ENCODE data around the gene CSNK1D.

Gene CSNK1D

DNA sequence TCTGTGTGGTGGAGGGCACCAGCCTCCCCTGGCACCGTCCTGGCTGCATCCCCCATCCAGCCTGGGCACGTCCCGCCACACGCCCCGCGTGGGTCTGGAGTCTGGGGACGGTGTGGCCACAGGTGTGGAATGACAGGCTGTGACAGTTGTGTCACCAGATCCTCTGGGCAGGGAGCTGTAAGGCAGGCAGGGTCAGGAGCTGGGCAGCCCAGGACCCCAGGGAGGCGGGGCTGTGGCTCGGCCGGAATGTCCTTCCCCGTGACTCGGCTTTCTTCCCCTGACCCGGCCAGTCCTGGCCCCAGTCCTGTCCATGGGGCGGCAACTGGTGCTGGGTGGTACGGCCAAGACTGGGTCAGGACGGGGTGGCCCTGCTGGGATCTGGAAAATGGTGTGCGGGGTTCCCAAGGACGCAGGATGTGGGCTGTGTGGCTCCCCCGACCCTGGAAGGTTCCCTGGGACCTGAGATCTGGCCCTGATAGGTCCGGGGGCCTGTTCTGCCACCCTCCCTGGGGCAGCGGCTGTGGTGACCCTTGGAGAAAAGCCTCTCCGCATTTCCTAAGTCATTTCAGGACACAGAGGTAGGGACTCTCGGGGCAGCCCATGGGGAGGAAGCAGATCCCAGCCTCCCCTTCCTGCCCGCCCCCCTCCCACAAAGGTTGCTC is 48.0 kb downstream of the CSNK1D start:
- H3K4me1 ChIP-seq (ENCODE audit: control insufficient read depth, insufficient read depth, low read length), result no peaks in the 10 kb centered on the region
- POLR2A ChIA-PET, result no interaction called here
- TF ChIP-seq ZNF600 (tag by site-specific recombination; IDR thresholded peaks at IDR 0.05) (0 out of 2 replicates have a peak, but pooled peaks have one; percentile 33), KLF7 (tag by site-specific recombination; IDR thresholded peaks at IDR 0.05; ENCODE audit: borderline replicate concordance) (no peak)
- H3K27ac ChIP-seq (ENCODE audit: extremely low read depth, low read depth, low read length), result no peak overlapping the region
- H3K4me3 ChIP-seq (ENCODE audit: low read depth, low read length), result no peak overlapping the region
- H3K9me3 ChIP-seq (ENCODE audit: control insufficient read depth, insufficient read depth, low read depth, low read length), result no peaks in the 10 kb centered on the region
- CTCF ChIA-PET, result interaction anchor here (0.6 kb wide), 1 partner anchor 540 kb away, joined by 3 read pairs; no protein-coding TSS in a partner anchor
- H3K36me3 ChIP-seq (ENCODE audit: control insufficient read depth in 2 of 2, insufficient read depth in 1 of 2, low read length in 2 of 2), result no peaks in the 10 kb centered on the region

DNA sequence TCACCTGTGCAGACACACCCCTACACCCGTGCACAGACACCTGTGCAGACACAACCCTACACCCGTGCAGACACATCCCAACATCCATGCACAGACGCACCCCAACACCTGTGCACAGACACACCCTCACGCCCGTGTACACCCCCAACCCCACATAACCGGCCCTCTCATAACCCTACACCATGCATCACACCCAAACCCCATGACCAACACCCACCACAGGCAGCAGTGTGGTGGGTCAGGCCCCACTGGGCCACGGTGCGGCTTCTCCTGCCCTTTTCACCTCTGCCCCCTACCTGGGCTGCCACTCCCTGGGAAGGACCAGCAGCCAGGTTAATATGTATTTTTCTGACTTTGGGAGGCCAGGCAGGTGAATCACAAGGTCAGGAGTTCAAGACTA is 48.8 kb downstream of the CSNK1D start:
- Histone ChIP-seq H3K4me1 (ENCODE audit: control insufficient read depth, insufficient read depth, low read length) (no peaks in the 10 kb centered on the region), H3K4me3 (ENCODE audit: low read depth, low read length) (no peak overlapping the region), H3K9me3 (ENCODE audit: control insufficient read depth, insufficient read depth, low read depth, low read length) (no peaks in the 10 kb centered on the region), H3K27ac (ENCODE audit: extremely low read depth, low read depth, low read length) (no peak overlapping the region), H3K36me3 (ENCODE audit: control insufficient read depth in 2 of 2, insufficient read depth in 1 of 2, low read length in 2 of 2) (no peaks in the 10 kb centered on the region)
- ChIA-PET CTCF (interaction anchor here (0.6 kb wide), 1 partner anchor 539 kb away, joined by 3 read pairs; no protein-coding TSS in a partner anchor), POLR2A (no interaction called here)
- no peak for TF ChIP-seq CTCF (tag by site-specific recombination; IDR thresholded peaks at IDR 0.05)
- TF ChIP-seq ZNF624 (tag by site-specific recombination; IDR thresholded peaks at IDR 0.05), result no peak
- no peak for TF ChIP-seq ZNF23 (tag by site-specific recombination; IDR thresholded peaks at IDR 0.05; ENCODE audit: borderline replicate concordance)
- TF ChIP-seq ZEB2 (tag by site-specific recombination; IDR thresholded peaks at IDR 0.05), result peak; percentile 61
- TF ChIP-seq ZFP41 (tag by site-specific recombination; IDR thresholded peaks at IDR 0.05; ENCODE audit: borderline replicate concordance), result no peak
- peak; percentile 54 for TF ChIP-seq KLF8 (tag by site-specific recombination; IDR thresholded peaks at IDR 0.05)
- TF ChIP-seq ZNF629 (tag by site-specific recombination; IDR thresholded peaks at IDR 0.05), result no peak
- TF ChIP-seq ZNF239 (tag by site-specific recombination; IDR thresholded peaks at IDR 0.05), result no peak
- no peak for TF ChIP-seq OVOL3 (tag by site-specific recombination; IDR thresholded peaks at IDR 0.05)
- TF ChIP-seq MYNN (tag by site-specific recombination; IDR thresholded peaks at IDR 0.05; ENCODE audit: borderline replicate concordance), result no peak
- TF ChIP-seq ELK4 (IDR thresholded peaks at IDR 0.05; ENCODE audit: borderline replicate concordance, low read depth, low read length), result no peak
- no peak for TF ChIP-seq TSHZ1 (tag by site-specific recombination; IDR thresholded peaks at IDR 0.05; ENCODE audit: borderline replicate concordance)
- no peak for TF ChIP-seq ZNF701 (tag by site-specific recombination; IDR thresholded peaks at IDR 0.05)
- no peak for TF ChIP-seq EGR2 (tag by site-specific recombination; IDR thresholded peaks at IDR 0.05; ENCODE audit: low read depth)
- no peak for TF ChIP-seq ZNF558 (tag by site-specific recombination; IDR thresholded peaks at IDR 0.05)
- no peak for TF ChIP-seq ZNF664 (tag by site-specific recombination; IDR thresholded peaks at IDR 0.05)
- peak; percentile 55; the same call in 1 of the 2 replicates for TF ChIP-seq BCL11B (tag by site-specific recombination; IDR thresholded peaks at IDR 0.05; ENCODE audit: low read depth)
- TF ChIP-seq ZBTB21 (tag by site-specific recombination; IDR thresholded peaks at IDR 0.05), result no peak
- no peak for TF ChIP-seq ZNF341 (tag by site-specific recombination; IDR thresholded peaks at IDR 0.05; ENCODE audit: low read depth)
- TF ChIP-seq, protein P1, sequence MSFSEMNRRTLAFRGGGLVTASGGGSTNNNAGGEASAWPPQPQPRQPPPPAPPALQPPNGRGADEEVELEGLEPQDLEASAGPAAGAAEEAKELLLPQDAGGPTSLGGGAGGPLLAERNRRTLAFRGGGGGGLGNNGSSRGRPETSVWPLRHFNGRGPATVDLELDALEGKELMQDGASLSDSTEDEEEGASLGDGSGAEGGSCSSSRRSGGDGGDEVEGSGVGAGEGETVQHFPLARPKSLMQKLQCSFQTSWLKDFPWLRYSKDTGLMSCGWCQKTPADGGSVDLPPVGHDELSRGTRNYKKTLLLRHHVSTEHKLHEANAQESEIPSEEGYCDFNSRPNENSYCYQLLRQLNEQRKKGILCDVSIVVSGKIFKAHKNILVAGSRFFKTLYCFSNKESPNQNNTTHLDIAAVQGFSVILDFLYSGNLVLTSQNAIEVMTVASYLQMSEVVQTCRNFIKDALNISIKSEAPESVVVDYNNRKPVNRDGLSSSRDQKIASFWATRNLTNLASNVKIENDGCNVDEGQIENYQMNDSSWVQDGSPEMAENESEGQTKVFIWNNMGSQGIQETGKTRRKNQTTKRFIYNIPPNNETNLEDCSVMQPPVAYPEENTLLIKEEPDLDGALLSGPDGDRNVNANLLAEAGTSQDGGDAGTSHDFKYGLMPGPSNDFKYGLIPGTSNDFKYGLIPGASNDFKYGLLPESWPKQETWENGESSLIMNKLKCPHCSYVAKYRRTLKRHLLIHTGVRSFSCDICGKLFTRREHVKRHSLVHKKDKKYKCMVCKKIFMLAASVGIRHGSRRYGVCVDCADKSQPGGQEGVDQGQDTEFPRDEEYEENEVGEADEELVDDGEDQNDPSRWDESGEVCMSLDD (tag by site-specific recombination; IDR thresholded peaks at IDR 0.05), result 0 out of 2 replicates have a peak, but pooled peaks have one; percentile 39
- no peak for TF ChIP-seq ZNF791 (tag by site-specific recombination; IDR thresholded peaks at IDR 0.05)
- TF ChIP-seq ZSCAN4 (tag by site-specific recombination; IDR thresholded peaks at IDR 0.05), result no peak
- TF ChIP-seq ZNF223 (tag by site-specific recombination; IDR thresholded peaks at IDR 0.05), result no peak
